ENCODE results near the gene BBS5.
"Not testable (repeated sequence)": the region's sequence is repeated elsewhere in the genome, so short reads cannot be mapped to it uniquely, and the experiment has no call there.

BBS5 gene

GRCh38 chr2:169452080-169452479 is 27.2 kb upstream of the BBS5 start:
- no peak overlapping the region for H3K4me3 ChIP-seq (ENCODE audit: low read depth, low read length)
- peak; percentile 33 for TF ChIP-seq CTCF (IDR thresholded peaks at IDR 0.05; ENCODE audit: insufficient read depth, low read depth, low read length, missing control alignments)
- DNase-seq (ENCODE audit: low read depth): peak; percentile 34

- not testable (repeated sequence) for DNase-seq (ENCODE audit: low read depth); H3K4me3 ChIP-seq (ENCODE audit: low read depth, low read length)
Measured at GRCh38 chr2:169453044-169453443, 26.2 kb upstream of the BBS5 start.

- DNase-seq (ENCODE audit: low read depth): peak; percentile 14
- H3K4me3 ChIP-seq (ENCODE audit: low read depth, low read length): no peak overlapping the region
- TF ChIP-seq CTCF (IDR thresholded peaks at IDR 0.05; ENCODE audit: insufficient read depth, low read depth, low read length, missing control alignments): no peak
Measured at GRCh38 chr2:169461143-169461542, 18.2 kb upstream of the BBS5 start.

GRCh38 chr2:169462896-169463695 is 16.2 kb upstream of the BBS5 start:
- H3K4me3 ChIP-seq (ENCODE audit: low read depth, low read length): no peak overlapping the region
- DNase-seq (ENCODE audit: low read depth): no peak
- TF ChIP-seq CTCF (IDR thresholded peaks at IDR 0.05; ENCODE audit: insufficient read depth, low read depth, low read length, missing control alignments): no peak

- no peak overlapping the region for H3K4me3 ChIP-seq (ENCODE audit: low read depth, low read length)
- no peak for DNase-seq (ENCODE audit: low read depth)
- TF ChIP-seq CTCF (IDR thresholded peaks at IDR 0.05; ENCODE audit: insufficient read depth, low read depth, low read length, missing control alignments): no peak
Measured at GRCh38 chr2:169464466-169464865, 14.8 kb upstream of the BBS5 start.

GRCh38 chr2:169464882-169465281 is 14.4 kb upstream of the BBS5 start:
- no peak for TF ChIP-seq CTCF (IDR thresholded peaks at IDR 0.05; ENCODE audit: insufficient read depth, low read depth, low read length, missing control alignments)
- no peak for DNase-seq (ENCODE audit: low read depth)
- H3K4me3 ChIP-seq (ENCODE audit: low read depth, low read length): no peak overlapping the region

GRCh38 chr2:169468841-169469240 is 10.5 kb upstream of the BBS5 start:
- no peak overlapping the region for H3K4me3 ChIP-seq (ENCODE audit: low read depth, low read length)
- DNase-seq (ENCODE audit: low read depth): no peak
- no peak for TF ChIP-seq CTCF (IDR thresholded peaks at IDR 0.05; ENCODE audit: insufficient read depth, low read depth, low read length, missing control alignments)

All from GM12865 (cell line).